Activated CD8-positive, alpha-beta T cell treated with anti-CD3 and anti-CD28 coated beads for 36 hours (primary cell): ENCODE data around the gene ADH4. TPM values are rescaled to one million over a fixed set of nuclear protein-coding genes. Genes with fewer than 3 reads are reported as not detected.
"Not testable (repeated sequence)": the region's sequence is repeated elsewhere in the genome, so short reads cannot be mapped to it uniquely, and the experiment has no call there.

Source experiments
- ATAC-seq: fragments of 200-7000 bp; cut with Tn5 transposase; one replicate; pipeline ENCODE4 v1.10.0; 2021; ENCODE audit warnings: mild to moderate bottlenecking, moderate library complexity
- CTCF ChIA-PET: fragments of 350-600 bp; sonication (Branson Sonifier 250); formaldehyde crosslinking; loops from one replicate; lab custom pipeline; 2021; ENCODE audit warnings: antibody characterized with exemption; lab: Charles Lee
- POLR2A ChIA-PET: fragments of 350-600 bp; sonication (Branson Sonifier 250); formaldehyde crosslinking; loops from one replicate; lab custom pipeline; 2021; ENCODE audit warnings: antibody characterized with exemption; lab: Charles Lee
- DNase-seq: peaks from one replicate; pipeline ENCODE4 v3.0.0-alpha.2; 2020
- H3K27ac Mint-ChIP-seq: one replicate; pipeline ENCODE4 v1.8.0; 2021; ENCODE audit warnings: mild to moderate bottlenecking, mixed read lengths
- H3K27me3 Mint-ChIP-seq: one replicate; pipeline ENCODE4 v1.8.0; 2021; ENCODE audit warnings: mixed read lengths
- H3K36me3 Mint-ChIP-seq: one replicate; pipeline ENCODE4 v1.8.0; 2021; ENCODE audit warnings: low read depth, mixed read lengths
- H3K4me1 Mint-ChIP-seq: one replicate; pipeline ENCODE4 v1.8.0; 2021; ENCODE audit warnings: low read depth, mixed read lengths
- H3K4me3 Mint-ChIP-seq: one replicate; pipeline ENCODE4 v1.8.0; 2021; ENCODE audit warnings: mild to moderate bottlenecking, moderate library complexity, mixed read lengths
- H3K9me3 Mint-ChIP-seq: one replicate; pipeline ENCODE4 v1.8.0; 2021; ENCODE audit warnings: mixed read lengths
- CTCF ChIP-seq: fragments of 200-600 bp; IDR thresholded peaks from one replicate; pipeline ENCODE4 v1.8.0; 2022; ENCODE audit warnings: antibody characterized with exemption, mild to moderate bottlenecking
- intact Hi-C: fragments of 100-400 bp; cut with micrococcal nuclease; formaldehyde crosslinking; loops from one replicate; pipeline ENCODE4 v1.10.0; 2022
- total RNA-seq, 2 experiments: library from RNA; stranded (reverse); gene quantifications; one replicate each; pipeline ENCODE4 v1.2.3, GENCODE V29; 2021

Gene ADH4
- total RNA-seq, 2 experiments from 2014 or later = not detected

- no peak for TF ChIP-seq CTCF
Observed at GRCh38 chr4:99104153-99104552, 39.9 kb downstream of the ADH4 start.

GRCh38 chr4:99103166-99103565 lies 40.9 kb downstream of the ADH4 start:
- intact Hi-C loops = no loop called here
- ChIA-PET CTCF (interaction anchor here (1.1 kb wide), 1 partner anchor 109 kb away, joined by 3 read pairs; no protein-coding TSS in a partner anchor), POLR2A (no interaction called here)
- no peak for TF ChIP-seq CTCF
- Mint-ChIP-seq H3K36me3 (no peaks in the 10 kb centered on the region), H3K27ac (no peak overlapping the region), H3K9me3 (no peaks in the 10 kb centered on the region), H3K4me3 (no peak overlapping the region), H3K4me1 (no peaks in the 10 kb centered on the region), H3K27me3 (no peaks in the 10 kb centered on the region)
- ATAC-seq = no peak
- no peak for DNase-seq

More at GRCh38 chr4:99104153-99104552, 39.9 kb downstream of the ADH4 start:
- Mint-ChIP-seq H3K27ac (no peak overlapping the region), H3K27me3 (no peaks in the 10 kb centered on the region), H3K36me3 (no peaks in the 10 kb centered on the region), H3K9me3 (no peaks in the 10 kb centered on the region), H3K4me3 (no peak overlapping the region), H3K4me1 (no peaks in the 10 kb centered on the region)
- ChIA-PET POLR2A (no interaction called here), CTCF (no interaction called here)
- ATAC-seq (no peak), DNase-seq (no peak)
- intact Hi-C loops = no loop called here

GRCh38 chr4:99102634-99103033 lies 41.5 kb downstream of the ADH4 start:
- DNase-seq (no peak), ATAC-seq (no peak)
- ChIA-PET POLR2A (no interaction called here), CTCF (interaction anchor here (1.1 kb wide), 1 partner anchor 108 kb away, joined by 3 read pairs; no protein-coding TSS in a partner anchor)
- no peaks in the 10 kb centered on the region for H3K9me3 Mint-ChIP-seq
- no peaks in the 10 kb centered on the region for H3K36me3 Mint-ChIP-seq
- H3K27ac Mint-ChIP-seq = no peak overlapping the region
- no peaks in the 10 kb centered on the region for H3K27me3 Mint-ChIP-seq
- H3K4me3 Mint-ChIP-seq = no peak overlapping the region
- intact Hi-C loops = no loop called here
- TF ChIP-seq CTCF = no peak
- H3K4me1 Mint-ChIP-seq = no peaks in the 10 kb centered on the region

- H3K27me3 Mint-ChIP-seq = no peaks in the 10 kb centered on the region
- H3K4me1 Mint-ChIP-seq = no peaks in the 10 kb centered on the region
- no peak overlapping the region for H3K4me3 Mint-ChIP-seq
- DNase-seq (no peak), ATAC-seq (no peak)
- peaks cover 1% of the 10 kb centered on the region for H3K9me3 Mint-ChIP-seq
- intact Hi-C loops = no loop called here
- H3K36me3 Mint-ChIP-seq = no peaks in the 10 kb centered on the region
- H3K27ac Mint-ChIP-seq = no peak overlapping the region
- ChIA-PET CTCF (no interaction called here), POLR2A (no interaction called here)
- TF ChIP-seq CTCF = no peak
Observed at GRCh38 chr4:99100876-99101275, 43.2 kb downstream of the ADH4 start.

GRCh38 chr4:99099814-99100213 lies 44.3 kb downstream of the ADH4 start:
- CTCF ChIA-PET = interaction anchor here (0.6 kb wide), 1 partner anchor 1122 kb away, joined by 3 read pairs; no protein-coding TSS in a partner anchor
- H3K4me1 Mint-ChIP-seq, H3K9me3 Mint-ChIP-seq, intact Hi-C loops, DNase-seq, POLR2A ChIA-PET, H3K4me3 Mint-ChIP-seq, H3K36me3 Mint-ChIP-seq, H3K27ac Mint-ChIP-seq, ATAC-seq, H3K27me3 Mint-ChIP-seq: not testable (repeated sequence)

GRCh38 chr4:99099311-99099710 lies 44.8 kb downstream of the ADH4 start:
- ChIA-PET CTCF (no interaction called here), POLR2A (no interaction called here)
- H3K4me1 Mint-ChIP-seq = no peaks in the 10 kb centered on the region
- TF ChIP-seq CTCF = no peak
- H3K4me3 Mint-ChIP-seq = no peak overlapping the region
- no peaks in the 10 kb centered on the region for H3K27me3 Mint-ChIP-seq
- no peak overlapping the region for H3K27ac Mint-ChIP-seq
- H3K36me3 Mint-ChIP-seq = no peaks in the 10 kb centered on the region
- peaks cover 1% of the 10 kb centered on the region for H3K9me3 Mint-ChIP-seq
- ATAC-seq = no peak
- no peak for DNase-seq
- intact Hi-C loops = no loop called here

GRCh38 chr4:99091841-99092240 lies 52.3 kb downstream of the ADH4 start:
- H3K27ac Mint-ChIP-seq, H3K4me3 Mint-ChIP-seq, CTCF ChIA-PET, POLR2A ChIA-PET, H3K27me3 Mint-ChIP-seq, H3K36me3 Mint-ChIP-seq, DNase-seq, H3K9me3 Mint-ChIP-seq, ATAC-seq, intact Hi-C loops: not testable (repeated sequence)
- H3K4me1 Mint-ChIP-seq = peaks cover 24% of the 10 kb centered on the region
